Epidermal melanocyte (primary cell): ENCODE results near the gene PAX8.
"Not testable (repeated sequence)": the region's sequence is repeated elsewhere in the genome, so short reads cannot be mapped to it uniquely, and the experiment has no call there.

ENCODE experiments used
- DNase-seq: peaks from one replicate; pipeline ENCODE4 v3.0.0; 2011; ENCODE audit warnings: low spot score; ENCODE audit not compliant: insufficient read length

Gene PAX8

DNA sequence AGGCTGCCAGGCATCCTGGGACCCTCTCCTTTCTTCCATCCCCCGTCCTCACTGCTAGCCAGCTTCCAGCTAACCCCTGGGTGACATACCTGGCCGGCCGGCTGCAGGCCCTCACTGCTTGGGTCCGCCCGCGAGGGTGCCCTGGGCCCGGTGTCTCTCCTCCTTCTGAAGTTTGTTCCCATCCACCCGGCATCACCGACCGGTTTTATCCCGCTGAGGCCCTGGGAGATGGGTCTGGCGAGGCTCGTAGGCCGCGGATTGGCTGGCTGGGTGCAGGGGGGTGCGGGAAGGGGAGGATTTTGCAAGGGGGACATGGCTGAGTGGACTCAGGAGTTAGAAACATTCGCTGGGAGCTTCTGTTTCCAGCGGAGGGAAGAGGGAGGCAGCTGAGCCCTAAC lies at the start of gene PAX8:
Gene PAX8 (minus strand): TSS at position 180 of the 398 bp plus-strand sequence. CDS start 527 bp downstream, outside the sequence.
- no peak for DNase-seq

- DNase-seq, result no peak
Measured at GRCh38 chr2:113328043-113328442, 49.3 kb upstream of the PAX8 start.

- DNase-seq, result not testable (repeated sequence)
Measured at GRCh38 chr2:113325161-113325731, 46.5 kb upstream of the PAX8 start.

DNA sequence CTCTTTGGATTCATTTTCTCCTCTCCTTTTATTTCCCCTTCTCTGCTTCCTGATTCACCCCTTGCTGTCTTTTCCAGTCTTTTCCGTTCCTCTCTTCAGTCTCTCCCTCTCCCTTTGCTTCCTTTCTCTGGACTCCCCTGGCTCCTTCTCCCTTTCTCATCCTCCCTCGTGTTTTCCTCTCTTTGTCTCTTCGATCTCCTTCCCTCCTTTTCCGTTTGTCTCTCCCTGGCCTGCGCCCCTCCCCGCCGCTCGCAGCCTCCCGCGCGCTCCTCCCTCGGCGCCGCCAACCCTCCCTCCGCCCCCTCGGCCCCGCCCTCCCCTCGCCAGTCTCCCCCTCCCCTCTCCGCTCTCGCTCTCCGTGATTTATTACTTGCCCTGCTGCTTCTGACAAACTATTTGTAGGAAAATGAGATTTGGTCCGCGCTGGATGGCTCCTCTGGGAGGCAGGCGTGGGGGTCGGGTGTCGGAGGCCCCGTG lies 46.0 kb upstream of the PAX8 start:
- peak; percentile 78 for DNase-seq

- DNase-seq, result not testable (repeated sequence)
Measured at GRCh38 chr2:113323129-113323528, 44.4 kb upstream of the PAX8 start.

DNA sequence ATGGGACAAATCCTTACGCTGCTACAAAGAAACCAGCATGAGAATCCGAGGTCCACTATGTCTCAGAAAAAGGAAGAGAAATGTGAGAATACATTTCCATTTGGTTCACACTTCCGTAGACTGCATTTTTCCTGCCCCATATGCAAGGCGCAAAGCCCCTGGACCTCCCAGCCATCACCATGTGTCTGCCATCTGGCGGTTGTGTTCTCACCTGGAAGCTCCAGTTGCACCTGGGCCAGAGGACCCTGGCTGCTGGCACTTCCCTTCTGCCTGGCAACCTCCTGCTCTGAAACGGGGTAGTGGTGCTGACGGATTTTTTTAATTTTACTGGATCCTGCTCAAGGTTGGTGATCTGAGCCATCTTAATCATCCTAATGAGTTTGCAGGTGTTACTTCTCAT lies 41.4 kb upstream of the PAX8 start:
- not testable (repeated sequence) for DNase-seq

- DNase-seq, result not testable (repeated sequence)
Measured at GRCh38 chr2:113318941-113319340, 40.2 kb upstream of the PAX8 start.

GRCh38 chr2:113316085-113316484 lies 37.4 kb upstream of the PAX8 start:
- no peak for DNase-seq

DNA sequence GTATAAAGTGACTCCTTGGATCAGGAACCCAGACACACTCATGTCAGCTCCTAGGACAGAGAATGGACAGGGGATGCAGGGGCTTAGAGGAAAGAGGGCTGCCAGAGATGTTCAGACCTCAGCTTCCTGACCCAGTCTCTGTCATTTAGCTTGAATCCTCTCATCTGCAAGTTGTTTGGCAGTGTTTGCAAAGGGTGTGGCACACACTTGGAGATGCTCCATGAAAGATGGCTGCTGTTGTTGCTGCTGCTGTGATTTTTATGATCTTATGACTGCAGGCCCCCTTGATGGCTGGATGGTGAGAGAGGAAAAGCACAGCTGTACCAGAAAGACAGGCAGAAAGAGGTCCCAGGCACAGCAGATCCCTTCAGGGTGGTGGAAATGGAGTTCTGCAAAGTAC lies 35.9 kb upstream of the PAX8 start:
- not testable (repeated sequence) for DNase-seq

DNA sequence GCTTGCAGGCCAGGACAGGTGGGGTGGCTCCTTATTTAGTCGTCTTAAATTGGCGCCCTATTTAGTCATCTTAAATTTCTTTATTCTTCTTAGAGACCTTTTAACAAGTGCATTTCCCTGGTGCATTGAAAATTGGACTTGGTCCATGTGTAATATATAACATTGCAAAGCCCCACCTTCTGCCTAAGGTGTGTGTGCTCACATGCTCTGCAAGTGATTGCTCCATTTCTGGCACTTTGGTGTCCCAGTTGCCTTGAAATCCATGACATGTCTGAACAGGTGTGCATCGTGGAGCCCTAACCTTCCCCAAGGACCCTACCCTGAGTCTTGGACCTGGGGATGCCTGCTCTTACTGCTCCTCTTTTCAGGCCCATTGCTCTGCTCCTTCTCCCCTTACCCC lies 35.5 kb upstream of the PAX8 start:
- not testable (repeated sequence) for DNase-seq

DNA sequence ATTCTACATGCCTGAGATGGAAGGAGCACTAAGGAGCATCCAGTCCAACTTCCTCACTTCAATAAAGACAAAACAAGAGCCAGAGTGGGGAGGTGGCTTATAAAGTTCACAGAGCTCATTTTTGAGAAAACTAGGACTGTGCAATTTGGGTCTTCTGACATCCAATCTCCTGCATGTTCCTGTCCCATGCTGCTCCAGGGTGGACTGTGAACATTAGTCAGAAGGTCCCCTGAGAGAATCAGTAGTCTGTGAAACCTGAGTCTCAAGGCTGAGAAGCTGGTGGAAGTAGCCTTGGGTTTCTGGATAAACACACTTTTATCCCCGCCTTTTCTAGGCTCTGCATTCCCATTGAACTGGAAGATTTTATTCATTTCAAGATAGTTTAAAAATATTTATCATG lies 33.1 kb upstream of the PAX8 start:
- not testable (repeated sequence) for DNase-seq

GRCh38 chr2:113311191-113311590 lies 32.5 kb upstream of the PAX8 start:
- DNase-seq, result not testable (repeated sequence)

- no peak for DNase-seq
Measured at GRCh38 chr2:113309655-113310387, 31.1 kb upstream of the PAX8 start.

GRCh38 chr2:113308784-113309183 lies 30.1 kb upstream of the PAX8 start:
- not testable (repeated sequence) for DNase-seq

DNA sequence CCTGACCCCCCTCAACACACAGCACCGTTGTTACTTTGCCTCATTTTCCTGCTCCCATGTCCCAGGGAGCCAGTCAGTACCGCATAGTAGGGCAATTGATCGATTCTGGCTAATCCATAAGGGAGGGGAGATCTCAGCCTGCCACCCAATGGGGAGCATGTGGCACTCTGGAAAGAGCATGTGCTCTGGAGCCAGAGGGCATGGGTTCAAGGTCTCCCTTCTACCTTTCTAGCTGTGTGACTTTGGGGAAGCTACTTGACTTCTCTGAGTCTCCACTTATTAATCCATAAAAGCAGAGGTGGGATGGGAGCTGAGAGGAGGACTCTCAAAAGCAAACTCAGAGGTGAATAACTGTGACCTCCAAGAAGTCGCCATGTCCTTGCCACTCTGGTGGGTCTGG lies 27.5 kb upstream of the PAX8 start:
- not testable (repeated sequence) for DNase-seq

- not testable (repeated sequence) for DNase-seq
Measured at GRCh38 chr2:113305749-113306148, 27.0 kb upstream of the PAX8 start.

GRCh38 chr2:113305146-113305545 lies 26.4 kb upstream of the PAX8 start:
- DNase-seq, result no peak

DNA sequence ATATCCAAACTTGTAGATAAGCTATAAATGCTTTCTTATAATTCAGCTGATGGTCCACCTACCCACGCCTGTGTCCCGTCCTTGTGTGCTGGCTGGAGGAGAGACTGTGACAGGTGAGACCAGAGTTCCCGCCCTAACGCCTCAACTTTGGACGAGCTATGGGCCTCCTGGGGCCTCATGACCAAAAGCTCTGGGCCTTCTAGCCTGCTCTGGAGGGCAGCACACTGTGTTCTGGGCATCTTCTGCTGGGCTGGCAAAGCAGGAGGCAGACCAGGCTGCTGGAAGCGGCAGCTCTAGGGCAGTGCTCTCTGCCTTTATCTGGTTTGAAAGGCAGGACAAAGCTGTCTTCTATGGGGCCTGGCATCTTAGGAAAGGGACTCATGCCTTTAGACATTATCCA lies 26.0 kb upstream of the PAX8 start:
- DNase-seq, result no peak

GRCh38 chr2:113302216-113302980 lies 23.7 kb upstream of the PAX8 start:
- DNase-seq, result not testable (repeated sequence)

DNA sequence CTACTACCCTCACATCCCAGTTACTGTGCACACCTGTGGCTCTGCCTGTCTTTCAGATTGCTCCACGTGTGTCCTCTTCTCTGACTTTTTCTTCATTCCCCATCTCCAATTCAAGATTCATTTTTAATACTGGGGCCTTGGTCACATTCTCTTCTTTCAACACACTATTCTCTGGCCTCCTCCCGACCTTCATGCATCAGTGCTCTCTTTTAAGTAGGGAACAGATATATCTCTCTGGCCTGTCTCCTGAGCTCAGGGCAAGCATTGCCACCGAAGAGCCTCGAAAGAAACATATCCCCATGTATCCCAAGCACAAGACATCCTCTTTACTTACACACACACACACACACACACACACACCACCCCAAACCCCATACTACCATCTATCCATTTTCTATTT lies 21.6 kb upstream of the PAX8 start:
- no peak for DNase-seq

GRCh38 chr2:113298176-113298575 lies 19.5 kb upstream of the PAX8 start:
- DNase-seq, result no peak

- DNase-seq, result not testable (repeated sequence)
Measured at GRCh38 chr2:113297590-113297989, 18.9 kb upstream of the PAX8 start.
